Mesenchymal stem cell (in vitro differentiated cells and primary cell): ENCODE measurements around the gene ASF1A. TPM values are rescaled to one million over a fixed set of nuclear protein-coding genes. Genes with fewer than 3 reads are reported as not detected.

Experiments
- DNase-seq: peaks from one replicate; pipeline ENCODE4 v3.0.0-alpha.2; 2013
- H2AFZ ChIP-seq: one replicate; pipeline ENCODE4 v1.6.1; 2013; ENCODE audit warnings: low read depth, mild to moderate bottlenecking, control low read depth, inconsistent platforms, low read length, moderate library complexity
- H2AK5ac ChIP-seq: 2 replicates; pipeline ENCODE4 v1.6.1; 2013; ENCODE audit warnings: low read length, moderate library complexity, mild to moderate bottlenecking, inconsistent platforms; ENCODE audit not compliant: severe bottlenecking
- H2BK120ac ChIP-seq: one replicate; pipeline ENCODE4 v1.6.1; 2013; ENCODE audit warnings: low read depth, mild to moderate bottlenecking, inconsistent platforms, low read length, moderate library complexity
- H2BK12ac ChIP-seq, 2 experiments: one replicate each; pipeline ENCODE4 v1.6.1; 2013; ENCODE audit warnings: inconsistent platforms in 2 of 2, low read length in 2 of 2, mild to moderate bottlenecking in 2 of 2, moderate library complexity in 2 of 2, control low read depth in 1 of 2
- H2BK15ac ChIP-seq: one replicate; pipeline ENCODE4 v1.6.1; 2013; ENCODE audit warnings: mild to moderate bottlenecking, low read depth, inconsistent platforms; ENCODE audit not compliant: poor library complexity, severe bottlenecking
- H2BK5ac ChIP-seq: 2 replicates; pipeline ENCODE4 v1.6.1; 2013; ENCODE audit warnings: low read depth, mild to moderate bottlenecking, low read length, control low read depth, inconsistent platforms; ENCODE audit not compliant: poor library complexity, severe bottlenecking
- H3K14ac ChIP-seq, 2 experiments: one replicate each; pipeline ENCODE4 v1.6.1; 2013; ENCODE audit warnings: inconsistent platforms in 2 of 2, low read length in 2 of 2, control low read depth in 1 of 2, mild to moderate bottlenecking in 1 of 2, moderate library complexity in 1 of 2
- H3K18ac ChIP-seq, 2 experiments: one replicate each; pipeline ENCODE4 v1.6.1; 2013; ENCODE audit warnings: inconsistent platforms in 2 of 2, low read length in 2 of 2, control low read depth in 1 of 2, low read depth in 1 of 2, mild to moderate bottlenecking in 1 of 2
- H3K23ac ChIP-seq, 2 experiments: one replicate each; pipeline ENCODE4 v1.6.1; 2013; ENCODE audit warnings: inconsistent platforms in 2 of 2, low read length in 2 of 2, mild to moderate bottlenecking in 2 of 2, moderate library complexity in 2 of 2, control low read depth in 1 of 2
- H3K27ac ChIP-seq: 2 replicates; pipeline ENCODE4 v1.5.1; 2013; ENCODE audit warnings: mild to moderate bottlenecking, moderate library complexity, low read length, control low read depth, inconsistent platforms; ENCODE audit not compliant: poor library complexity, severe bottlenecking
- H3K27me3 ChIP-seq, 2 experiments: 2 replicates each; pipeline versions ENCODE4 v1.6.1 to v1.7.0; 2013; ENCODE audit warnings: low read length in 2 of 2, mild to moderate bottlenecking in 2 of 2, moderate library complexity in 2 of 2, control low read depth in 1 of 2, inconsistent platforms in 1 of 2; ENCODE audit not compliant: control insufficient read depth in 1 of 2, insufficient read depth in 1 of 2
- H3K36me3 ChIP-seq, 2 experiments: 2 replicates each; pipeline versions ENCODE4 v1.6.1 to v1.7.0; 2013; ENCODE audit warnings: low read length in 2 of 2, control low read depth in 1 of 2, inconsistent platforms in 1 of 2, low read depth in 1 of 2, mild to moderate bottlenecking in 1 of 2; ENCODE audit not compliant: insufficient read depth in 2 of 2, control insufficient read depth in 1 of 2
- H3K4ac ChIP-seq, 2 experiments: one replicate each; pipeline ENCODE4 v1.6.1; 2013; ENCODE audit warnings: inconsistent platforms in 2 of 2, low read length in 2 of 2, mild to moderate bottlenecking in 2 of 2, moderate library complexity in 2 of 2, control low read depth in 1 of 2, low read depth in 1 of 2
- H3K4me1 ChIP-seq: 2 replicates; pipeline ENCODE4 v1.6.1; 2013; ENCODE audit warnings: low read depth, low read length, control low read depth; ENCODE audit not compliant: control insufficient read depth, insufficient read depth
- H3K4me2 ChIP-seq: 2 replicates; pipeline ENCODE4 v1.6.1; 2013; ENCODE audit warnings: low read length, mild to moderate bottlenecking, inconsistent platforms; ENCODE audit not compliant: poor library complexity, severe bottlenecking
- H3K4me3 ChIP-seq, 2 experiments: 2 replicates each; pipeline versions ENCODE4 v1.5.1 to v1.7.0; 2013; ENCODE audit warnings: low read length in 2 of 2, mild to moderate bottlenecking in 2 of 2, control low read depth in 1 of 2, low read depth in 1 of 2; ENCODE audit not compliant: insufficient read depth in 1 of 2
- H3K79me1 ChIP-seq: replicated peaks from 2 replicates; pipeline ENCODE4 v1.6.1; 2013; ENCODE audit warnings: mild to moderate bottlenecking, control low read depth, low read length, inconsistent platforms; ENCODE audit not compliant: poor library complexity, severe bottlenecking
- H3K9ac ChIP-seq: 2 replicates; pipeline ENCODE4 v1.7.0; 2013; ENCODE audit warnings: mild to moderate bottlenecking, low read length, moderate library complexity
- H3K9me3 ChIP-seq: 2 replicates; pipeline ENCODE4 v1.7.0; 2013; ENCODE audit warnings: mild to moderate bottlenecking, low read length; ENCODE audit not compliant: control insufficient read depth
- H4K8ac ChIP-seq: one replicate; pipeline ENCODE4 v1.6.1; 2013; ENCODE audit warnings: inconsistent platforms, mild to moderate bottlenecking, low read length, moderate library complexity
- H4K91ac ChIP-seq: one replicate; pipeline ENCODE4 v1.6.1; 2013; ENCODE audit warnings: mild to moderate bottlenecking, low read length, inconsistent platforms
- WGBS: methylation state at CpG from one replicate; pipeline ENCODE4 v1.1.7; 2013; ENCODE audit warnings: mixed read lengths; 5-methylcytosine and 5-hydroxymethylcytosine counted together
- polyA plus RNA-seq, 2 experiments: library from polyadenylated mRNA; stranded (reverse); fragments of 200-250 nt; gene quantifications; one replicate each; pipeline ENCODE4 v1.2.3, GENCODE V29; 2013

ASF1A gene
- 18.2 TPM for polyA plus RNA-seq (2013, experiment 1 of 2)
- polyA plus RNA-seq (2013, experiment 2 of 2), result 19.3 TPM

GRCh38 chr6:118893807-118894424 lies at the start of gene ASF1A:
TSS of gene ASF1A (plus strand) at chr6:118894152. CDS start at chr6:118894414, 262 bp downstream.
- Histone ChIP-seq H2BK5ac (peak within 1 kb of the TSS; percentile 92), H3K18ac (peak within 1 kb of the TSS; percentile 83 to 98), H3K9ac (peak within 1 kb of the TSS; percentile 99), H3K4ac (peak within 1 kb of the TSS; percentile 91 to 100), H3K36me3 (peaks cover 0 to 5% of the 10 kb centered on the region in 2 experiments), H3K27me3 (no peaks in the 10 kb centered on the region), H3K4me2 (peak within 1 kb of the TSS; percentile 84), H2BK120ac (peak within 1 kb of the TSS; percentile 59), H3K14ac (peak within 1 kb of the TSS in 1 of 2 experiments; percentile 86), H3K4me1 (peaks cover 3% of the 10 kb centered on the region), H2AFZ (peak within 1 kb of the TSS; percentile 88), H4K8ac (peak within 1 kb of the TSS; percentile 84), H3K9me3 (no peaks in the 10 kb centered on the region), H4K91ac (peak within 1 kb of the TSS; percentile 85), H3K27ac (peak within 1 kb of the TSS; percentile 95), H3K79me1 (peaks cover 6% of the 10 kb centered on the region), H2BK12ac (peak within 1 kb of the TSS in 1 of 2 experiments; percentile 54), H3K4me3 (peak within 1 kb of the TSS; percentile 94 to 100), H2BK15ac (peak within 1 kb of the TSS; percentile 83), H2AK5ac (peak within 1 kb of the TSS; percentile 73), H3K23ac (peak within 1 kb of the TSS in 1 of 2 experiments; percentile 98)
- peak; percentile 99 for DNase-seq
- under 1% methylated on average over 49 of the region's 51 CpGs for WGBS

- H3K9me3 ChIP-seq, result no peaks in the 10 kb centered on the region
- H2BK120ac ChIP-seq, result no peak overlapping the region
- no peak overlapping the region for H3K4ac ChIP-seq
- H2BK5ac ChIP-seq, result no peak overlapping the region
- H3K27ac ChIP-seq, result no peak overlapping the region
- H3K27me3 ChIP-seq, result no peaks in the 10 kb centered on the region
- H4K8ac ChIP-seq, result no peak overlapping the region
- H2BK15ac ChIP-seq, result no peak overlapping the region
- no peak overlapping the region for H2AFZ ChIP-seq
- no peak overlapping the region for H4K91ac ChIP-seq
- H3K18ac ChIP-seq, result no peak overlapping the region
- peaks cover 15% of the 10 kb centered on the region for H3K79me1 ChIP-seq
- H2BK12ac ChIP-seq, result no peak overlapping the region
- WGBS, result 80% methylated on average over 1 of the region's 3 CpGs
- H3K4me1 ChIP-seq, result no peaks in the 10 kb centered on the region
- DNase-seq, result no peak
- H3K4me2 ChIP-seq, result no peak overlapping the region
- H3K4me3 ChIP-seq, result no peak overlapping the region
- H3K14ac ChIP-seq, result no peak overlapping the region
- no peak overlapping the region for H3K23ac ChIP-seq
- no peak overlapping the region for H2AK5ac ChIP-seq
- H3K36me3 ChIP-seq, result peaks cover 0 to 3% of the 10 kb centered on the region in 2 experiments
- no peak overlapping the region for H3K9ac ChIP-seq
Measured at GRCh38 chr6:118844915-118845314, 49.0 kb upstream of the ASF1A start.

GRCh38 chr6:118853408-118853807 lies 40.5 kb upstream of the ASF1A start:
- no peak for DNase-seq
- Histone ChIP-seq H2BK15ac (no peak overlapping the region), H2BK12ac (no peak overlapping the region), H3K9me3 (no peaks in the 10 kb centered on the region), H3K79me1 (peaks cover 22% of the 10 kb centered on the region), H3K14ac (no peak overlapping the region), H3K18ac (no peak overlapping the region), H3K4me3 (no peak overlapping the region), H3K23ac (no peak overlapping the region), H4K91ac (no peak overlapping the region), H2AFZ (no peak overlapping the region), H3K9ac (no peak overlapping the region), H3K27me3 (no peaks in the 10 kb centered on the region), H3K4me1 (no peaks in the 10 kb centered on the region), H3K4ac (no peak overlapping the region), H2AK5ac (no peak overlapping the region), H3K4me2 (no peak overlapping the region), H3K27ac (no peak overlapping the region), H3K36me3 (peaks cover 0 to 5% of the 10 kb centered on the region in 2 experiments), H2BK5ac (no peak overlapping the region), H4K8ac (no peak overlapping the region), H2BK120ac (no peak overlapping the region)
- WGBS, result over 99% methylated on average over 5 of the region's 5 CpGs

- H3K79me1 ChIP-seq, result peaks cover 28% of the 10 kb centered on the region
- no peaks in the 10 kb centered on the region for H3K27me3 ChIP-seq
- no peak overlapping the region for H3K27ac ChIP-seq
- no peak overlapping the region for H2AK5ac ChIP-seq
- H3K4me2 ChIP-seq, result no peak overlapping the region
- H4K91ac ChIP-seq, result no peak overlapping the region
- H2BK15ac ChIP-seq, result no peak overlapping the region
- DNase-seq, result no peak
- H2AFZ ChIP-seq, result no peak overlapping the region
- no peak overlapping the region for H2BK120ac ChIP-seq
- no peak overlapping the region for H3K4me3 ChIP-seq
- H3K18ac ChIP-seq, result peak overlapping the region in 1 of 2 experiments; percentile 22
- no peak overlapping the region for H3K4ac ChIP-seq
- 76% methylated on average over 4 of the region's 4 CpGs for WGBS
- no peak overlapping the region for H2BK12ac ChIP-seq
- H3K36me3 ChIP-seq, result peaks cover 0 to 7% of the 10 kb centered on the region in 2 experiments
- H3K14ac ChIP-seq, result no peak overlapping the region
- no peak overlapping the region for H3K23ac ChIP-seq
- H3K9me3 ChIP-seq, result no peaks in the 10 kb centered on the region
- H3K4me1 ChIP-seq, result peaks cover 3% of the 10 kb centered on the region
- H2BK5ac ChIP-seq, result no peak overlapping the region
- no peak overlapping the region for H3K9ac ChIP-seq
- H4K8ac ChIP-seq, result no peak overlapping the region
Measured at GRCh38 chr6:118856301-118856700, 37.7 kb upstream of the ASF1A start.
